GM12878 (cell line): ENCODE data around the gene SLC22A12. TPM values are rescaled to one million over a fixed set of nuclear protein-coding genes. Genes with fewer than 3 reads are reported as not detected.

ENCODE experiments used
- ATAC-seq: fragments of 200-7000 bp; cut with Tn5 transposase; 3 replicates; pipeline ENCODE4 v1.9.1; 2020; ENCODE audit warnings: mild to moderate bottlenecking, moderate library complexity
- BruUV-seq: library from RNA; stranded (reverse); fragments of 400-500 nt; replicated peaks from 2 replicates; lab custom pipeline; 2021; lab: Mats Ljungman, UMichigan
- CTCF ChIA-PET: fragments of 300-600 bp; sonication (Branson Sonifier 250); formaldehyde crosslinking; extraction: SDS; loops from one replicate; lab custom pipeline; 2021; ENCODE audit warnings: inconsistent platforms; lab: Yijun Ruan, JAX
- POLR2A ChIA-PET: fragments of 350-600 bp; formaldehyde crosslinking; extraction: SDS; loops from one replicate; lab custom pipeline; 2021; ENCODE audit warnings: inconsistent platforms; lab: Charles Lee
- RAD21 ChIA-PET: fragments of 300-600 bp; sonication (Branson Sonifier 250); formaldehyde crosslinking; loops from one replicate; lab custom pipeline; 2023; ENCODE audit warnings: antibody characterized with exemption; ENCODE audit not compliant: unreplicated experiment; lab: Charles Lee
- SMC1A ChIA-PET: fragments of 300-600 bp; sonication (Branson Sonifier 250); formaldehyde crosslinking; loops from one replicate; lab custom pipeline; 2023; ENCODE audit not compliant: unreplicated experiment, uncharacterized antibody; lab: Charles Lee
- DNase-seq: peaks from one replicate; pipeline ENCODE4 v3.0.0-alpha.2; 2011; ENCODE audit warnings: low read depth, low spot score
- FAIRE-seq: peaks from 3 replicates; lab custom pipeline; 2011; peaks lifted over from hg19 to GRCh38; lab: Jason Lieb, UNC
- H2AFZ ChIP-seq: 2 replicates; pipeline ENCODE4 v1.6.0; 2011; ENCODE audit warnings: low read depth, low read length, control low read depth; ENCODE audit not compliant: control insufficient read depth
- H3K27ac ChIP-seq: 2 replicates; pipeline ENCODE4 v1.5.1; 2011; ENCODE audit warnings: control low read depth; ENCODE audit not compliant: control insufficient read depth, insufficient read depth
- H3K27me3 ChIP-seq, 2 experiments: replicated peaks in 1 of 2; 2 replicates each; pipeline versions ENCODE4 v1.6.0 to v1.6.1; 2011; ENCODE audit warnings: low read length in 1 of 2; ENCODE audit not compliant: control insufficient read depth in 2 of 2, insufficient read depth in 2 of 2
- H3K36me3 ChIP-seq, 2 experiments: 2 replicates each; pipeline ENCODE4 v1.5.1; 2011; ENCODE audit warnings: low read length in 1 of 2; ENCODE audit not compliant: control insufficient read depth in 2 of 2, insufficient read depth in 2 of 2
- H3K4me1 ChIP-seq: 2 replicates; pipeline ENCODE4 v1.6.1; 2011; ENCODE audit warnings: mild to moderate bottlenecking, low read length, moderate library complexity, mixed read lengths; ENCODE audit not compliant: control insufficient read depth, insufficient read depth
- H3K4me2 ChIP-seq: 2 replicates; pipeline ENCODE4 v1.6.0; 2011; ENCODE audit warnings: control low read depth; ENCODE audit not compliant: control insufficient read depth, insufficient read depth
- H3K4me3 ChIP-seq: fragments of 200-600 bp; sonication (generic); 2 replicates; pipeline ENCODE4 v1.5.1; 2016
- H3K79me2 ChIP-seq: 2 replicates; pipeline ENCODE4 v1.6.0; 2011; ENCODE audit warnings: low read length; ENCODE audit not compliant: control insufficient read depth, insufficient read depth
- H3K9ac ChIP-seq: 2 replicates; pipeline ENCODE4 v1.8.0; 2011; ENCODE audit warnings: low read length, control low read depth, mixed read lengths; ENCODE audit not compliant: control insufficient read depth, insufficient read depth
- H3K9me3 ChIP-seq: replicated peaks from 3 replicates; pipeline ENCODE4 v1.5.1; 2011; ENCODE audit warnings: mild to moderate bottlenecking, low read length; ENCODE audit not compliant: control insufficient read depth, insufficient read depth
- H4K20me1 ChIP-seq: 2 replicates; pipeline ENCODE4 v1.6.0; 2011; ENCODE audit not compliant: control insufficient read depth, insufficient read depth
- BCL11A ChIP-seq: IDR thresholded peaks from 2 replicates; pipeline ENCODE4 v1.6.1; 2011; ENCODE audit warnings: low read depth, low read length
- E2F8 ChIP-seq: fragments of 450-650 bp; IDR thresholded peaks from 2 replicates; pipeline ENCODE4 v1.6.1; 2018; ENCODE audit warnings: mild to moderate bottlenecking, low read depth, moderate library complexity; ENCODE audit not compliant: partially characterized antibody
- MTA2 ChIP-seq: fragments of 450-650 bp; IDR thresholded peaks from 2 replicates; pipeline ENCODE4 v1.6.1; 2016; ENCODE audit warnings: low read depth, mild to moderate bottlenecking, moderate library complexity
- RELA ChIP-seq: fragments of 450-650 bp; IDR thresholded peaks from 2 replicates; pipeline ENCODE4 v1.8.0; 2014; ENCODE audit warnings: borderline replicate concordance; ENCODE audit not compliant: partially characterized antibody
- SPI1 ChIP-seq: IDR thresholded peaks from 2 replicates; pipeline ENCODE4 v1.6.1; 2011; ENCODE audit warnings: low read depth, mild to moderate bottlenecking, low read length, moderate library complexity, borderline replicate concordance; ENCODE audit not compliant: insufficient read depth
- USF1 ChIP-seq: IDR thresholded peaks from 2 replicates; pipeline ENCODE4 v1.6.1; 2011; ENCODE audit warnings: borderline replicate concordance, low read depth, mild to moderate bottlenecking, moderate library complexity, mixed read lengths, low read length; ENCODE audit not compliant: insufficient read depth; ENCODE audit errors: extremely low read length
- ZNF217 ChIP-seq: fragments of 450-650 bp; IDR thresholded peaks from 2 replicates; pipeline ENCODE4 v1.6.1; 2017; ENCODE audit warnings: antibody characterized with exemption, mild to moderate bottlenecking
- WGBS: methylation state at CpG from one replicate; pipeline ENCODE4 v1.1.6; 2016; ENCODE audit warnings: low lambda C conversion rate; ENCODE audit not compliant: insufficient replicate concordance, insufficient coverage; ENCODE audit errors: missing lambda C conversion rate; 5-methylcytosine and 5-hydroxymethylcytosine counted together
- in situ Hi-C: fragments of 300-500 bp; cut with MboI; formaldehyde crosslinking; loops from 9 replicates; pipeline ENCODE4 v1.14.3; 2018; ENCODE audit warnings: mixed read lengths
- intact Hi-C: fragments of 100-400 bp; cut with micrococcal nuclease; formaldehyde crosslinking; loops from one replicate; pipeline ENCODE4 v1.14.2; 2022; ENCODE audit not compliant: unreplicated experiment
- polyA plus RNA-seq, 11 experiments: library from polyadenylated mRNA; depleted of rRNA in 4 of 11; unstranded in 6 of 11; stranded (reverse) in 5 of 11; fragments of >200 nt; fragmentation: Nextera tagmentation in 4 of 11; fragmentation: Illumina TruSeq in 1 of 11; extraction: Ambion mirVana in 4 of 11; extraction: Trizol in 1 of 11; gene quantifications; 1 replicate in 1 of 11; 2 replicates in 10 of 11; pipeline versions ENCODE4 v1.2.1 to v1.2.3, GENCODE V29; 2011 to 2016; ENCODE audit warnings: inconsistent platforms in 2 of 11, missing spikeins in 2 of 11, low read depth in 1 of 11
- total RNA-seq, 4 experiments: library from RNA; depleted of rRNA in 3 of 4; stranded (reverse); fragments of >200 nt in 3 of 4; fragmentation: Illumina TruSeq in 1 of 4; extraction: Trizol in 1 of 4; gene quantifications; 2 replicates each; pipeline versions ENCODE4 v1.2.1 to v1.2.3, GENCODE V29; 2013 to 2021

SLC22A12 gene
- total and polyA plus RNA-seq, 10 of the 15 experiments (the other 5 are each of a cell fraction or from before 2014, with no cell fraction given): not detected

- ChIA-PET SMC1A (no interaction called here), RAD21 (no interaction called here), POLR2A (no interaction called here), CTCF (interaction anchor here (0.7 to 1.9 kb wide), 2 partner anchors 94 to 1071 kb away, joined by 3 to 5 read pairs; no protein-coding TSS in a partner anchor)
- no peaks in the 10 kb centered on the region for H4K20me1 ChIP-seq
- ATAC-seq: no peak
- FAIRE-seq: no peak
- in situ Hi-C loops: no loop called here
- H3K9me3 ChIP-seq: no peaks in the 10 kb centered on the region
- no peak overlapping the region for H3K4me2 ChIP-seq
- DNase-seq: no peak
- peaks cover 0 to 2% of the 10 kb centered on the region in 2 experiments; a peak in 2 of 4 replicates for H3K27me3 ChIP-seq
- intact Hi-C loops: no loop called here
- BruUV-seq: no TSS peak
- H2AFZ ChIP-seq: no peak overlapping the region
- no peak overlapping the region for H3K4me3 ChIP-seq
- 32% methylated on average over 25 of the region's 26 CpGs for WGBS
- H3K27ac ChIP-seq: no peak overlapping the region
- no peaks in the 10 kb centered on the region for H3K4me1 ChIP-seq
- H3K9ac ChIP-seq: no peak overlapping the region
- H3K36me3 ChIP-seq: no peaks in the 10 kb centered on the region
- TF ChIP-seq SPI1 (no peak), ZNF217 (no peak), RELA (no peak), MTA2 (no peak), E2F8 (no peak), USF1 (no peak), BCL11A (no peak)
- H3K79me2 ChIP-seq: no peaks in the 10 kb centered on the region
Observed at GRCh38 chr11:64556044-64556720, 34.8 kb upstream of the SLC22A12 start.
